Heart left ventricle (tissue), 16 donors: ENCODE results near the gene NCL. TPM values are rescaled to one million over a fixed set of nuclear protein-coding genes. Genes with fewer than 3 reads are reported as not detected.

Experiments
- ATAC-seq, 4 donors: fragments of 200-7000 bp; cut with Tn5 transposase; one replicate each; pipeline ENCODE4 v1.9.1; 2020 to 2022; ENCODE audit warnings: moderate library complexity in 4 of 4, mild to moderate bottlenecking in 3 of 4, moderate number of reproducible peaks in 1 of 4
- DNase-seq, 5 donors: peaks; one replicate each; pipeline ENCODE4 v3.0.0-alpha.2; 2020
- H3K27ac ChIP-seq, 12 donors: fragments of 200-600 bp; sonication (generic) in 4 of 12; one replicate each; pipeline versions ENCODE4 v1.5.0 to v1.8.0; 2016 to 2022; ENCODE audit warnings: mild to moderate bottlenecking in 2 of 12
- H3K27me3 ChIP-seq, 9 donors: fragments of 200-600 bp; sonication (generic) in 2 of 9; one replicate each; pipeline versions ENCODE4 v1.5.1 to v1.8.0; 2016 to 2022; ENCODE audit warnings: mild to moderate bottlenecking in 3 of 9
- H3K36me3 ChIP-seq, 9 donors: fragments of 200-600 bp; sonication (generic) in 2 of 9; one replicate each; pipeline versions ENCODE4 v1.5.0 to v1.8.0; 2018 to 2022; ENCODE audit warnings: mild to moderate bottlenecking in 2 of 9
- H3K4me1 ChIP-seq, 12 donors: fragments of 200-600 bp; sonication (generic) in 4 of 12; one replicate each; pipeline versions ENCODE4 v1.5.0 to v1.8.0; 2016 to 2022; ENCODE audit warnings: mild to moderate bottlenecking in 3 of 12
- H3K4me3 ChIP-seq, 12 donors: fragments of 200-600 bp; sonication (generic) in 4 of 12; one replicate each; pipeline versions ENCODE4 v1.5.0 to v1.8.0; 2017 to 2022; ENCODE audit warnings: mild to moderate bottlenecking in 9 of 12, moderate library complexity in 4 of 12
- H3K9me3 ChIP-seq, 12 donors: fragments of 200-600 bp; sonication (generic) in 4 of 12; one replicate each; pipeline versions ENCODE4 v1.5.0 to v1.8.0; 2016 to 2022; ENCODE audit warnings: mild to moderate bottlenecking in 1 of 12
- POLR2A ChIP-seq, 2 donors: fragments of 450-650 bp; IDR thresholded peaks; one replicate each; pipeline ENCODE4 v1.6.1; 2017; ENCODE audit warnings: antibody characterized with exemption in 2 of 2, mild to moderate bottlenecking in 2 of 2, moderate library complexity in 2 of 2
- WGBS, 4 donors: extraction: QIAGEN DNeasy Blood & Tissue Kit in 2 of 4; methylation state at CpG; one replicate each; pipeline versions ENCODE4 v1.1.5 to v1.1.7; 2013 to 2018; 5-methylcytosine and 5-hydroxymethylcytosine counted together
- intact Hi-C, 10 donors: fragments of 100-400 bp; cut with DNase I; formaldehyde crosslinking; loops; one replicate each; pipeline versions ENCODE4 v1.11.1 to v1.14.2; 2022
- polyA plus RNA-seq, 2 donors: library from polyadenylated mRNA; stranded (reverse); fragments of 200-250 nt; gene quantifications; one replicate each; pipeline ENCODE4 v1.2.3, GENCODE V29; 2013
- total RNA-seq, 9 donors: library from RNA; depleted of rRNA in 2 of 9; stranded (reverse); fragments of >200 nt in 2 of 9; fragmentation: NEBNext Ultra II Directional in 3 of 9; extraction: Animal tissue kit (Norgen Biotek cat#: 25700) in 3 of 9; gene quantifications; one replicate each; pipeline versions ENCODE4 v1.1.0 to v1.2.4, GENCODE V29; 2016 to 2023
- TF ChIP-seq, protein P1 (sequence below), 12 donors: fragments of 200-600 bp; sonication (generic) in 4 of 12; IDR thresholded peaks; one replicate each; pipeline versions ENCODE4 v1.5.0 to v1.8.0; 2018 to 2022; ENCODE audit warnings: antibody characterized with exemption in 12 of 12, mild to moderate bottlenecking in 5 of 12
- donor health status: ischemic (EF 13 %, LVEDD 7.1; RV severe dilation, severe dysfunction).
- donor health status: healthy with polysubstance abuse.
- donor health status: DM: no; HTN: yes; CAD: no.
- donor health status: DM: no; HTN: no; CAD: no.
- donor health status: ischemic (EF 25% LVEDD 6.9; RV normal size, moderate dysfunction).
- donor health status: ischemic (EF 25% LVEDD 5.7; RV mildly dilated, moderate dysfunction).
- donor health status: healthy.
- donor health status: DM: yes; HTN: yes; CAD: no.
- donor health status: ischemic (EF 35%, LVEDD 5.7; RV mildly dilated, moderate dysfunction).
- donor health status: nonischemic (EF 11% LVEDD 7.7; RV severe dilation, severe dysfunction).
- donor health status: DM: yes; HTN: yes; CAD: no.
- donor health status: PGD.
- donor health status: ischemic (EF 29% LVEDD 5.4; RV normal size, mild dysfunction).
- donor health status: nonischemic (EF 23%, LVEDD 6.1; RV moderate dilation, normal function).

NCL gene
- total and polyA plus RNA-seq, 11 donors = 60.9 to 352 (median 274) TPM

DNA sequence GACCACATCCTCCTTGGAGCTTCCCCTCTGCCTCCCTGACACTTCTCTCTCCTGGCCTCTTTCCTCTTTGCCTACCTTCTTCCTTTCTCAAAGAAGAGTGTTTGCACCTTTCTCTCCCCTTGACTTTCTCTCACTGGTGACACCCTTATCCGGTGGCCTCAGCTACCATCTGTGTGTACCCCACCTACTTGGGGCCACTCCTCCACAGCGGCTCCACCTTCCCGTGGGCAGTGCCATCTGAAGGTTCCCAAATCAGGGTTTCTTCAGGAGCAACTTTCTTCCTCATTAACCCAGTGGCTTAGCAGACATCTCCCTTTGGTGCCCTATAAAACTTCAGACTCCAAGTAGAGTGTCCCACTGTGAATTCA, 5.3 kb upstream of the NCL start:
- DNase-seq = peak in 1 of 5 donors; percentile 14
- H3K9me3 ChIP-seq = no peaks in the 10 kb centered on the region
- H3K36me3 ChIP-seq = no peaks in the 10 kb centered on the region
- H3K4me1 ChIP-seq = peaks cover 0 to 21% (median 8%) of the 10 kb centered on the region in 12 donors
- no peaks in the 10 kb centered on the region for H3K27me3 ChIP-seq
- TF ChIP-seq POLR2A (IDR thresholded peaks at IDR 0.05) = no peak
- TF ChIP-seq, protein P1, sequence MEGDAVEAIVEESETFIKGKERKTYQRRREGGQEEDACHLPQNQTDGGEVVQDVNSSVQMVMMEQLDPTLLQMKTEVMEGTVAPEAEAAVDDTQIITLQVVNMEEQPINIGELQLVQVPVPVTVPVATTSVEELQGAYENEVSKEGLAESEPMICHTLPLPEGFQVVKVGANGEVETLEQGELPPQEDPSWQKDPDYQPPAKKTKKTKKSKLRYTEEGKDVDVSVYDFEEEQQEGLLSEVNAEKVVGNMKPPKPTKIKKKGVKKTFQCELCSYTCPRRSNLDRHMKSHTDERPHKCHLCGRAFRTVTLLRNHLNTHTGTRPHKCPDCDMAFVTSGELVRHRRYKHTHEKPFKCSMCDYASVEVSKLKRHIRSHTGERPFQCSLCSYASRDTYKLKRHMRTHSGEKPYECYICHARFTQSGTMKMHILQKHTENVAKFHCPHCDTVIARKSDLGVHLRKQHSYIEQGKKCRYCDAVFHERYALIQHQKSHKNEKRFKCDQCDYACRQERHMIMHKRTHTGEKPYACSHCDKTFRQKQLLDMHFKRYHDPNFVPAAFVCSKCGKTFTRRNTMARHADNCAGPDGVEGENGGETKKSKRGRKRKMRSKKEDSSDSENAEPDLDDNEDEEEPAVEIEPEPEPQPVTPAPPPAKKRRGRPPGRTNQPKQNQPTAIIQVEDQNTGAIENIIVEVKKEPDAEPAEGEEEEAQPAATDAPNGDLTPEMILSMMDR (IDR thresholded peaks at IDR 0.05) = no peak
- 67 to 74% (median 72%) methylated on average over 3 of the region's 3 CpGs for WGBS, 4 donors
- no peak overlapping the region for H3K27ac ChIP-seq
- no peak for ATAC-seq
- intact Hi-C loops = no loop called here
- H3K4me3 ChIP-seq = no peak overlapping the region

DNA sequence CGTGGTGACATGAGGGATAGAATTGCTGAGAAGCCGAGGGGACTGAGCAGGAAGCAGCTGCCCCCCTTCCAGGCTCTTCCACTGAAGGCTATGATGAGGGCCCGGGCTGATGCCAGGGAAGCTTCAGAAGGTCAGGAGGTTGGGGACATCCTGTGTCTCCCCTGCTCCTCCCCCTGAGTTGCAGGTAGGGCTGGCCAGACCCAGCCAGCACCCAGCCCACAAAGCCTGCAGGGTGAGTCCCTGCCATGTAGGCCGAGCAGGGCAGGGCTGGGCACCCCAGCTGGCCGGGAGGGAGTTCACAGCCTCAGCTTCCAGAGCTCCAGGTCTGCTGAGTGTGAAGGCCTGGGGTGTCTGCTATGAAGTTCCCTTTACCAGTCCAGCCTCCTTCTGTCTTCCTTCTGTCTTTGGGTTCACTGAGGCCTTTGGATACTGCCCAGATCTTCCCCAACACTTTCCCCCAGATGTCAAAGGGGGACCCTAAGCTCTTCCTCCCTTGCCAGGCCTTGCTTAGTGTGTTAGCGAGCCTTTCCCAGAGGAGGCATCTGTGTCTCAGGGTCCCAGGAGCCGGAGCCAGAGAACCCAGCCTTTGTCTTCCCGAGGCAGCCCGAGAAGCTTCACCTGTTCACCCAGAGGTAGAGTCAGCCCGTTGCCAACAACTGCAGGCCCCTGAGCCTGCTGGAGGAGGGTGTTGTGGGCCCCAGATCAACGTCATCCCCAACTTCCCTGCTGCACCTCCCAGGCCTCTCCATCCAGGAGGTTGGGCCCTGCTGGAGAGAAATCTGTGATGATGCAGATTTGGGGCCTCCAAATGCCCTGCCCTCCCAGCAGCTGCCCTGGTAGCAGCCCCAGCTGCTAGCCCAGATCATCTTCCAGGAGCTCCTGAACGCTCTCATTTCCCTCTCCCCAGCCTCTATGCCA, 3.6 kb upstream of the NCL start:
- 80 to 88% (median 83%) methylated on average over 10 to 12 of the region's 12 CpGs for WGBS, 4 donors
- Histone ChIP-seq H3K9me3 (no peaks in the 10 kb centered on the region), H3K4me3 (no peak overlapping the region), H3K36me3 (peaks cover 0 to 3% (median 2%) of the 10 kb centered on the region in 9 donors), H3K27me3 (no peaks in the 10 kb centered on the region), H3K4me1 (peaks cover 0 to 30% (median 13%) of the 10 kb centered on the region in 12 donors), H3K27ac (no peak overlapping the region)
- no peak for TF ChIP-seq POLR2A (IDR thresholded peaks at IDR 0.05)
- TF ChIP-seq, protein P1 (IDR thresholded peaks at IDR 0.05) = no peak
- intact Hi-C loops = no loop called here
- DNase-seq (peak in 1 of 5 donors; percentile 19), ATAC-seq (no peak)

DNA sequence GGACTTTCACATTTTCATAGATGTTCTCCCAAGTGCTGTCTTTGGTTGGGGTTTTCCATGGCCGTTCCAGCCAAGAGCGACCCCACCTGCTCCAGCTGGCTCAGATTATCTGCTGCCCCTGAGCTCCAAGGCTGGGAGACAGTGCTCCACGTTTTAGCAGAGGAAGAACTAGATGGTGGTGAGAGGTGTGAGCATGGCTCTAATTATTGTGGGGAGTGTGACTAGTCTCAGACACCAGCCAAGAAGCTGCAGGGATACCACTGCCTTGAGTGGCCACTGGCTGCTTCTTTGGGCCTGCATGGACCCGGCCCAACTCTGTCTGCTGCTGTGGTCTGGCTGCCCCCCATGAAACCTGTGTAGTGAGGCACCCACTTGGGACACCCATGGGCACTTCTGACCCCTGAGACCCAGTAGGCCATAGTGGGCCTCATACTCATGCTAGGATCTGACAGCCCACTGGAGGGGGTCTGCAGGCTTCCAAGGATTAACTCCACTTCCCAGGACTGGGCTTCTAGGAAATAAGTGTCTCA, 2.8 kb upstream of the NCL start:
- WGBS, 4 donors = 92 to 95% (median 94%) methylated on average over 4 of the region's 4 CpGs
- TF ChIP-seq POLR2A (IDR thresholded peaks at IDR 0.05) = no peak
- TF ChIP-seq, protein P1 (IDR thresholded peaks at IDR 0.05) = no peak
- Histone ChIP-seq H3K9me3 (no peaks in the 10 kb centered on the region), H3K4me3 (no peak overlapping the region), H3K27ac (no peak overlapping the region), H3K4me1 (peaks cover 0 to 38% (median 21%) of the 10 kb centered on the region in 12 donors), H3K36me3 (peaks cover 0 to 11% (median 10%) of the 10 kb centered on the region in 9 donors), H3K27me3 (no peaks in the 10 kb centered on the region)
- DNase-seq (peak in 1 of 5 donors; percentile 15), ATAC-seq (no peak)
- intact Hi-C loops = no loop called here
